SK-N-MC (cell line): ENCODE measurements around the gene CCDC134.

Source experiments
- EZH2 ChIP-seq: fragments of 200-600 bp; sonication (generic); IDR thresholded peaks from one replicate; pipeline ENCODE4 v1.6.1; 2017; ENCODE audit warnings: antibody characterized with exemption
- FOXP2 ChIP-seq: optimal IDR thresholded peaks from 2 replicates; pipeline ENCODE3; 2011; ENCODE audit warnings: mild to moderate bottlenecking, moderate library complexity; ENCODE audit not compliant: insufficient read depth; ENCODE audit errors: extremely low read length, control extremely low read depth
- POLR2AphosphoS5 ChIP-seq: IDR thresholded peaks from 2 replicates; pipeline ENCODE4 v1.6.1; 2012; ENCODE audit warnings: mild to moderate bottlenecking, low read depth, low read length, borderline replicate concordance

DNA sequence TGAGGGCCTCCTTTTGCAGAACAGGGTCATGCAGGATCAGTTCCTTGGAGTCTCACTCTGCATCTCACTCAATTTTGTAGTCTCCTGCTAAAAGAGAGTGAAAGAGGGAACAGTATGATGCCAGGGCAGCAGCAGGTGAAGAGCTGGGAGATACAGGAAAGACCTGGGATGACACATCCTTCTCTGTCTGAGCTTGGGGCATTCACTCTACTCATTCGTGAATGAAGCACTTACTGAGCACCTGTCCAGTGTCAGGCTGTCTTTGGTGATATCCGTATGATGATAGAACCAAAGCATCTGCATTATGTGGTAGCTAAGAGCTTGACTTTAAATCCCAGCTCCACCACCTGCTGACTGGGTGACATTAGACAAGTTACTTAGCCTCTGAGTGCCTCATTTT is 46.8 kb downstream of the CCDC134 start:
- TF ChIP-seq POLR2AphosphoS5 = no peak
- TF ChIP-seq EZH2 = no peak
- TF ChIP-seq FOXP2 = no peak
